ENCODE measurements around the gene ZNF521. TPM values are rescaled to one million over a fixed set of nuclear protein-coding genes. Genes with fewer than 3 reads are reported as not detected.

ZNF521 gene
- polyA plus RNA-seq, 3 donors from 2014 or later, result 1.8 TPM; not detected in 2

- Mint-ChIP-seq H3K36me3 (no peaks in the 10 kb centered on the region), H3K27me3 (ENCODE audit: low read depth in 3 of 3) (peaks cover 0 to 3% (median 2%) of the 10 kb centered on the region in 3 donors), H3K4me3 (no peak overlapping the region), H3K9me3 (peaks cover 0 to 4% (median 0%) of the 10 kb centered on the region in 6 donors), H3K4me1 (peaks cover 4 to 6% of the 10 kb centered on the region in 2 donors), H3K27ac (no peak overlapping the region)
- DNase-seq, result no peak
Measured at GRCh38 chr18:25244924-25245698, 106.9 kb downstream of the ZNF521 start.

DNA sequence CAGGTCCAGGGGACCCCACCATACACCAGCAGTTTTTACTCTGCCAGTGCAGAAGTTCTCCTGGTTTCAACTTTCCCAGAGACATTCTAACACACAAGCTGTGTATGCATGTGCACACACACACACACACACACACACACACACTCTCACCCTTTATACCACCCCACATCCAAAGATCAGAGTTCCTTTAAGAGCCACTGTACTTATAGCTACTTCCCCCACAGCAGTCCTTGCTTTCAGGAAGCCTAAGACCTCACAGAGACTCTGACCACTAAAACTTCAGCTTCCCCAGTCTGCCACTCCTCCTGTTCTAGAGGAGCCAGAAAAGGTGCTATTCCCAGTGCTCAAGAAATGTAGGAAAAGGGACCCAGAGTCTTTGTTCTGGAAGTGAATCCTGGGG lies 107.8 kb downstream of the ZNF521 start:
- H3K9me3 Mint-ChIP-seq, result peaks cover 0 to 4% (median 0%) of the 10 kb centered on the region in 6 donors
- no peak overlapping the region for H3K4me3 Mint-ChIP-seq
- H3K4me1 Mint-ChIP-seq, result peaks cover 4 to 6% of the 10 kb centered on the region in 2 donors
- no peaks in the 10 kb centered on the region for H3K36me3 Mint-ChIP-seq
- peak in 1 of 3 donors; percentile 6 for DNase-seq
- H3K27ac Mint-ChIP-seq, result no peak overlapping the region
- H3K27me3 Mint-ChIP-seq (ENCODE audit: low read depth in 3 of 3), result peaks cover 0 to 3% (median 2%) of the 10 kb centered on the region in 3 donors

GRCh38 chr18:25243754-25244153 lies 108.2 kb downstream of the ZNF521 start:
- no peaks in the 10 kb centered on the region for H3K36me3 Mint-ChIP-seq
- no peak for DNase-seq
- H3K9me3 Mint-ChIP-seq, result peaks cover 0 to 4% (median 0%) of the 10 kb centered on the region in 6 donors
- H3K4me3 Mint-ChIP-seq, result no peak overlapping the region
- peaks cover 4 to 6% of the 10 kb centered on the region in 2 donors for H3K4me1 Mint-ChIP-seq
- peaks cover 0 to 3% (median 2%) of the 10 kb centered on the region in 3 donors for H3K27me3 Mint-ChIP-seq (ENCODE audit: low read depth in 3 of 3)
- H3K27ac Mint-ChIP-seq, result no peak overlapping the region

GRCh38 chr18:25243257-25243656 lies 108.7 kb downstream of the ZNF521 start:
- no peak overlapping the region for H3K4me3 Mint-ChIP-seq
- H3K27me3 Mint-ChIP-seq (ENCODE audit: low read depth in 3 of 3), result peaks cover 0 to 3% (median 2%) of the 10 kb centered on the region in 3 donors
- H3K36me3 Mint-ChIP-seq, result no peaks in the 10 kb centered on the region
- H3K27ac Mint-ChIP-seq, result no peak overlapping the region
- H3K9me3 Mint-ChIP-seq, result peaks cover 0 to 4% (median 0%) of the 10 kb centered on the region in 6 donors
- peaks cover 4 to 6% of the 10 kb centered on the region in 2 donors for H3K4me1 Mint-ChIP-seq
- no peak for DNase-seq

- H3K9me3 Mint-ChIP-seq, result no peaks in the 10 kb centered on the region
- no peaks in the 10 kb centered on the region for H3K36me3 Mint-ChIP-seq
Measured at GRCh38 chr18:25240420-25240770, 111.6 kb downstream of the ZNF521 start.

GRCh38 chr18:25239581-25240419 lies 112.2 kb downstream of the ZNF521 start:
- peaks cover 4 to 6% of the 10 kb centered on the region in 2 donors for H3K4me1 Mint-ChIP-seq
- no peaks in the 10 kb centered on the region for H3K9me3 Mint-ChIP-seq
- H3K27me3 Mint-ChIP-seq (ENCODE audit: low read depth in 3 of 3), result peaks cover 2 to 3% (median 2%) of the 10 kb centered on the region in 3 donors
- no peaks in the 10 kb centered on the region for H3K36me3 Mint-ChIP-seq
- no peak for DNase-seq
- H3K27ac Mint-ChIP-seq, result no peak overlapping the region
- H3K4me3 Mint-ChIP-seq, result no peak overlapping the region

More at GRCh38 chr18:25240420-25240770, 111.6 kb downstream of the ZNF521 start:
- Mint-ChIP-seq H3K4me1 (peaks cover 4 to 6% of the 10 kb centered on the region in 2 donors), H3K4me3 (no peak overlapping the region), H3K27ac (no peak overlapping the region), H3K27me3 (ENCODE audit: low read depth in 3 of 3) (peaks cover 2 to 3% (median 2%) of the 10 kb centered on the region in 3 donors)
- no peak for DNase-seq

- Mint-ChIP-seq H3K27ac (no peak overlapping the region), H3K9me3 (no peaks in the 10 kb centered on the region), H3K4me1 (peaks cover 3 to 4% of the 10 kb centered on the region in 2 donors), H3K36me3 (no peaks in the 10 kb centered on the region), H3K4me3 (no peak overlapping the region), H3K27me3 (ENCODE audit: low read depth in 3 of 3) (peaks cover 2 to 3% (median 2%) of the 10 kb centered on the region in 3 donors)
- DNase-seq, result no peak
Measured at GRCh38 chr18:25239151-25239550, 112.8 kb downstream of the ZNF521 start.

DNA sequence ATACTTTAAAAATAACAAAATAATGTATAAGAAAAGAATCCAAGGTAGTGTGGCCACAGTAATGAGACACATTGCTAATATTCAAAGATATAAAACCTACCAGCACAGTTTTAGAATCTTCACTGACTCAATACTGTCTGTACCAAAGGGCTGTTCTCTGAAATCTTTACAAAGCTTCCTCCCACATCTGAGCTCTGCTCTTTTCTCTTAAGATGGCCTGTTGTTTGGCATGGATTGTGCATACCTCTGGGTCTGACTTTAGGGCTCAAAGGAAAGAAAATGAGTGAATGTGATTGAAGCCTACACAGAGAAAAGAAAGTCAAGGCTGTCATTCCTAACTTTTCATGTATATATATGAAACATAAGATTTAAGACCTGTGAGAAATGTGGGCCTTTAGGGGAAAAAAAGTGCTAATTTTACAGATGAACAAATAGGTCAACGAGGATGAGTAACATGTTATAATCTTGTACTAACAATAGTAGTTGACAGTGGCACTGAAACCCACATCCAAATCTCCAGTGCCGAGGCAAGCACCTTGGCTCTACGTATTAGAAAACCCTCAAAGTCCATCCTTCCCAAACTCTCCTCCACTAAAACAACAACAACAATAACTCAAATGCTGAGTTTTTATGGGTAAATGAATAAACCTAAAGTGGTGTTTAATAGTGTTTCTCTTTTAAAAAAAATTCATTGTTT lies 114.2 kb downstream of the ZNF521 start:
- H3K4me3 Mint-ChIP-seq, result no peak overlapping the region
- DNase-seq, result no peak

GRCh38 chr18:25236736-25237135 lies 115.2 kb downstream of the ZNF521 start:
- H3K27me3 Mint-ChIP-seq (ENCODE audit: low read depth in 3 of 3), result peaks cover 0 to 2% (median 0%) of the 10 kb centered on the region in 3 donors
- no peak overlapping the region for H3K27ac Mint-ChIP-seq
- peaks cover 0 to 4% of the 10 kb centered on the region in 2 donors for H3K4me1 Mint-ChIP-seq
- no peaks in the 10 kb centered on the region for H3K36me3 Mint-ChIP-seq
- no peak for DNase-seq
- no peaks in the 10 kb centered on the region for H3K9me3 Mint-ChIP-seq
- H3K4me3 Mint-ChIP-seq, result no peak overlapping the region

More for the DNA sequence above, 114.2 kb downstream of the ZNF521 start:
- Mint-ChIP-seq H3K27ac (no peak overlapping the region), H3K36me3 (no peaks in the 10 kb centered on the region), H3K27me3 (ENCODE audit: low read depth in 3 of 3) (peaks cover 0 to 2% (median 2%) of the 10 kb centered on the region in 3 donors), H3K9me3 (no peaks in the 10 kb centered on the region), H3K4me1 (peaks cover 0 to 4% of the 10 kb centered on the region in 2 donors)

- H3K27me3 Mint-ChIP-seq (ENCODE audit: low read depth in 3 of 3), result peaks cover 0 to 2% (median 0%) of the 10 kb centered on the region in 3 donors
- peaks cover 0 to 4% of the 10 kb centered on the region in 2 donors for H3K4me1 Mint-ChIP-seq
- DNase-seq, result no peak
- H3K27ac Mint-ChIP-seq, result no peak overlapping the region
- H3K4me3 Mint-ChIP-seq, result no peak overlapping the region
- H3K36me3 Mint-ChIP-seq, result no peaks in the 10 kb centered on the region
- no peaks in the 10 kb centered on the region for H3K9me3 Mint-ChIP-seq
Measured at GRCh38 chr18:25235401-25236042, 116.4 kb downstream of the ZNF521 start.

DNA sequence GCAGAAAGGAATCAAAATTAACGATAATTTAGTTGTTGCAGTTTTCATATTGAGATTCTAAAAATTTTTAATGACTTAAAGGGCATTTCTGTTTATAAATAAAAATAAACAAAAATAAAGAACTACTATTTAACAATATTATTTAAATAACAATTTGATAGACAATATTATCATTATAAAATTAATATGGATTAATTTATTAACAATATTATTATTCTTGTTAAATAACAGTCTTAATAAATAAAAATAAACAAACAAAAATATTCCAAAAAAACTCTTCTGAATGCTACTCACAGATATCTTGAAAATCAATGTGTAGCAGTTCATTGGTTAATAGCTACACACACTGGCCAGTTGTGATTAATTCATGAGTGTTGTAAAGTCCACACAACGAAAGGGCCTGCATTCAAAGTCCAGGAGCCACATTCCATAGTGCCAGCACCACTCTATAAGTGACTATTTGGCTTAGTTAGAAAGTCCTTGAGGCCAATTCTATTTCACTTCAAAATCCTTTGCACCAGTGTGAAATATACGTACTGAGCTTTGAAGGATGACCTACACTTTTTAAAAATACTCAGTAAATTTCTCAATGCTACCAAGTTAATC lies 117.1 kb downstream of the ZNF521 start:
- Mint-ChIP-seq H3K4me3 (no peak overlapping the region), H3K27ac (no peak overlapping the region), H3K4me1 (peaks cover 0 to 4% of the 10 kb centered on the region in 2 donors), H3K27me3 (ENCODE audit: low read depth in 3 of 3) (peaks cover 0 to 2% (median 0%) of the 10 kb centered on the region in 3 donors), H3K36me3 (no peaks in the 10 kb centered on the region), H3K9me3 (no peaks in the 10 kb centered on the region)
- no peak for DNase-seq

GRCh38 chr18:25234322-25234639 lies 117.7 kb downstream of the ZNF521 start:
- H3K4me1 Mint-ChIP-seq, result peaks cover 0 to 4% of the 10 kb centered on the region in 2 donors
- H3K9me3 Mint-ChIP-seq, result no peaks in the 10 kb centered on the region
- no peak for DNase-seq
- no peak overlapping the region for H3K27ac Mint-ChIP-seq
- peaks cover 0 to 2% (median 0%) of the 10 kb centered on the region in 3 donors for H3K27me3 Mint-ChIP-seq (ENCODE audit: low read depth in 3 of 3)
- no peak overlapping the region for H3K4me3 Mint-ChIP-seq
- H3K36me3 Mint-ChIP-seq, result no peaks in the 10 kb centered on the region

All from immature natural killer cell (primary cell).